VCaP (cell line): Measurements from ENCODE around the gene KCNMA1.

Source experiments
- H3K27ac ChIP-seq: fragments of 450-650 bp; 2 replicates; pipeline ENCODE4 v1.5.1; 2017
- TF ChIP-seq, protein P1 (sequence below): fragments of 450-650 bp; conservative IDR thresholded peaks from 2 replicates; pipeline ENCODE4 v1.5.1; 2017; ENCODE audit warnings: mild to moderate bottlenecking, moderate library complexity

KCNMA1 gene

GRCh38 chr10:77401683-77402082 lies 235.9 kb downstream of the KCNMA1 start:
- no peak overlapping the region for H3K27ac ChIP-seq
- TF ChIP-seq, protein P1, sequence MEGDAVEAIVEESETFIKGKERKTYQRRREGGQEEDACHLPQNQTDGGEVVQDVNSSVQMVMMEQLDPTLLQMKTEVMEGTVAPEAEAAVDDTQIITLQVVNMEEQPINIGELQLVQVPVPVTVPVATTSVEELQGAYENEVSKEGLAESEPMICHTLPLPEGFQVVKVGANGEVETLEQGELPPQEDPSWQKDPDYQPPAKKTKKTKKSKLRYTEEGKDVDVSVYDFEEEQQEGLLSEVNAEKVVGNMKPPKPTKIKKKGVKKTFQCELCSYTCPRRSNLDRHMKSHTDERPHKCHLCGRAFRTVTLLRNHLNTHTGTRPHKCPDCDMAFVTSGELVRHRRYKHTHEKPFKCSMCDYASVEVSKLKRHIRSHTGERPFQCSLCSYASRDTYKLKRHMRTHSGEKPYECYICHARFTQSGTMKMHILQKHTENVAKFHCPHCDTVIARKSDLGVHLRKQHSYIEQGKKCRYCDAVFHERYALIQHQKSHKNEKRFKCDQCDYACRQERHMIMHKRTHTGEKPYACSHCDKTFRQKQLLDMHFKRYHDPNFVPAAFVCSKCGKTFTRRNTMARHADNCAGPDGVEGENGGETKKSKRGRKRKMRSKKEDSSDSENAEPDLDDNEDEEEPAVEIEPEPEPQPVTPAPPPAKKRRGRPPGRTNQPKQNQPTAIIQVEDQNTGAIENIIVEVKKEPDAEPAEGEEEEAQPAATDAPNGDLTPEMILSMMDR, result no peak

DNA sequence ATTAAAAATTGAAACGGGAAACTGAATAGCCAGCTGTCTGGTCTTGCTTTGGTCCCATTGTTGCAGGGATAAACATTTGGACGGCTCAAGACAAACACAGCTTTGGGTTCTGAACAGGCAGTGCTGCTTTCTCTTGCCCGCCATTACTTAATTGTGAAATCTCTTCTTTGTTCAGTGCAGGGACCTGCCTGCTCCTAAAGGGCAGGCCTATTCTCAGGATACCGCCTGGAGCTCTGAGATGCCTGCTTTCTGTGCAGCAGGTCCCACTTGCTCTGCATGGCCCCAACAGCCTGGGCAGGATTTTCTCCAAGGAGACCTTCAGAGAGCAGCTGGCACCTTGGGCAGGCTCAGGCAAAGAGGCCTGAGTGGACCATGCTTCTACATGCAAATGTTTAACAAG lies 237.6 kb downstream of the KCNMA1 start:
- TF ChIP-seq, protein P1, result no peak
- H3K27ac ChIP-seq, result no peak overlapping the region

GRCh38 chr10:77398986-77399755 lies 238.4 kb downstream of the KCNMA1 start:
- TF ChIP-seq, protein P1, result no peak
- H3K27ac ChIP-seq, result no peak overlapping the region

DNA sequence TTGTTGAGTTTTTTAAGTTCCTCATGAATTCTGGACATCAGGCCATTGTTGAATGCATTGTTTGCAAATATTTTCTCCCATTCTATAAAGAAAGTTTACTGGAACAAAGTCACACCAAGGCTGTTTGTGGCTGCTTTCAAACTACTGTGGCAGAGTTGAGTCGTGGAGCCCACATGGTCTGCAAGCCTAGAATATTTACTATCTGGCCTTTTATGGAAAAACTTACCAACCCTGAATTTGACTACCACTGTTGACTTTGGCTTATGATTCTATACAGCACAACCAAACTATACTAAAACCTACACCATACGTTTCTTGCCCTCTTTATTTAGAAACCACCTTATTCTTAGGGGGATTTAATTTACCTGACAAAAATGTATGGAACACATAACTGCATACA lies 239.1 kb downstream of the KCNMA1 start:
- TF ChIP-seq, protein P1, result no peak

DNA sequence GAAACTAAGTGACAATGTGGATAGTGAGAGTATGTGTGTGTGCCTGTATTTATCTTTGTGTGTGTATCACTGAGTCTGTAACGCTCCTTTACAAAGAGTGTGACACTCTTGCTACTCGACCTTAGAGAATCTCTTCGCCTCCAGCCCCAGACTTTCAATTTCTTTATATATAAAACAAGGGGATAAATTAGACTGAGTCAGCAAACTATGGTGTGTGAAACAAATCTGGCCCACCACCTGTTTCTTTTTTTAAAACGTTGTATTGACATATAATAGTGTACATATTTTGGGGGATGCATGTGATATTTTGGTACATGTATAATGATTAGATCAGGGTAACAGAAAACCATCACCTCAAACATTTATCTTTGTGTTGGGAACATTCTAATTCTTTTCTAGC lies 240.5 kb downstream of the KCNMA1 start:
- no peak overlapping the region for H3K27ac ChIP-seq
- TF ChIP-seq, protein P1, result no peak

More for the DNA sequence above, 239.1 kb downstream of the KCNMA1 start:
- H3K27ac ChIP-seq, result no peak overlapping the region

DNA sequence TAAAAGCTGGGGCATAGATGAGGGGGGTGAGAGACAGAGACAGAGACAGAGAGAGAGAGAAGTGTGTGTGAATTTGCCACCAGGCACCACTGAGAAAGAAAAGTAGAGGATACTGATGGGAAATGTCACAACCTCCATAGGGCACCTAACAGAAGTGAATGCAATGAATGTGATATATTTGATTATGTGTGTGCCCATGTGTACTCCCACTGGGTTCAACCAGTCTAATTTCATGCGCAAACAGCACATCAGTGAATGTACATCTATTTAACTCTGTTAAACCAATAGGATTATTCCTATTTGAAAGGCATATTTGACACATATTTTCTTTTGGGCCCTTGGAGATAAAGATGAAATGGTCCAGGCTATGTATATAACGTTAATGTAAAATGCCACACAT lies 241.3 kb downstream of the KCNMA1 start:
- no peak overlapping the region for H3K27ac ChIP-seq
- TF ChIP-seq, protein P1, result no peak

- H3K27ac ChIP-seq, result no peak overlapping the region
- TF ChIP-seq, protein P1, result no peak
These were observed 243.6 kb downstream of the KCNMA1 start for GRCh38 chr10:77393821-77394501.
